Skeletal muscle cell (primary cell): Measurements from ENCODE around the gene DOK6.
"Not testable (repeated sequence)": the region's sequence is repeated elsewhere in the genome, so short reads cannot be mapped to it uniquely, and the experiment has no call there.

Source experiments
- DNase-seq: peaks from one replicate; pipeline ENCODE4 v3.0.0-alpha.2; 2010; ENCODE audit warnings: low read depth
- H3K4me3 ChIP-seq: 2 replicates; pipeline ENCODE4 v1.5.1; 2011; ENCODE audit warnings: low read depth, mild to moderate bottlenecking, control low read depth, low read length, moderate library complexity

The DOK6 gene

GRCh38 chr18:69659142-69659651 lies 258.5 kb downstream of the DOK6 start:
- no peak overlapping the region for H3K4me3 ChIP-seq
- no peak for DNase-seq

GRCh38 chr18:69662090-69662489 lies 261.4 kb downstream of the DOK6 start:
- not testable (repeated sequence) for H3K4me3 ChIP-seq, DNase-seq

GRCh38 chr18:69664399-69664798 lies 263.7 kb downstream of the DOK6 start:
- no peak for DNase-seq
- H3K4me3 ChIP-seq = no peak overlapping the region

GRCh38 chr18:69674292-69674877 lies 273.7 kb downstream of the DOK6 start:
- H3K4me3 ChIP-seq = no peak overlapping the region
- DNase-seq = no peak

- H3K4me3 ChIP-seq = no peak overlapping the region
- DNase-seq = no peak
These were observed 274.3 kb downstream of the DOK6 start for GRCh38 chr18:69674966-69675365.

GRCh38 chr18:69677595-69677994 lies 276.9 kb downstream of the DOK6 start:
- no peak for DNase-seq
- no peak overlapping the region for H3K4me3 ChIP-seq

- no peak for DNase-seq
- no peak overlapping the region for H3K4me3 ChIP-seq
These were observed 279.4 kb downstream of the DOK6 start for GRCh38 chr18:69680123-69680522.

GRCh38 chr18:69683176-69683575 lies 282.5 kb downstream of the DOK6 start:
- DNase-seq = no peak
- H3K4me3 ChIP-seq = no peak overlapping the region

- H3K4me3 ChIP-seq = no peak overlapping the region
- DNase-seq = no peak
These were observed 284.1 kb downstream of the DOK6 start for GRCh38 chr18:69684789-69685188.

- H3K4me3 ChIP-seq = no peak overlapping the region
- no peak for DNase-seq
These were observed 286.2 kb downstream of the DOK6 start for GRCh38 chr18:69686861-69687260.

- H3K4me3 ChIP-seq = no peak overlapping the region
- no peak for DNase-seq
These were observed 288.6 kb downstream of the DOK6 start for GRCh38 chr18:69689121-69689759.

- no peak overlapping the region for H3K4me3 ChIP-seq
- no peak for DNase-seq
These were observed 290.5 kb downstream of the DOK6 start for GRCh38 chr18:69691008-69691760.

- no peak for DNase-seq
These were observed 296.4 kb downstream of the DOK6 start for GRCh38 chr18:69697069-69697468.

GRCh38 chr18:69697689-69698088 lies 297.0 kb downstream of the DOK6 start:
- H3K4me3 ChIP-seq = no peak overlapping the region
- DNase-seq = no peak

More at GRCh38 chr18:69697069-69697468, 296.4 kb downstream of the DOK6 start:
- H3K4me3 ChIP-seq = no peak overlapping the region

GRCh38 chr18:69701305-69701704 lies 300.6 kb downstream of the DOK6 start:
- no peak for DNase-seq

GRCh38 chr18:69703461-69703860 lies 302.8 kb downstream of the DOK6 start:
- no peak for DNase-seq
- no peak overlapping the region for H3K4me3 ChIP-seq

More at GRCh38 chr18:69701305-69701704, 300.6 kb downstream of the DOK6 start:
- no peak overlapping the region for H3K4me3 ChIP-seq

GRCh38 chr18:69705987-69706386 lies 305.3 kb downstream of the DOK6 start:
- no peak for DNase-seq
- no peak overlapping the region for H3K4me3 ChIP-seq

- DNase-seq = no peak
- no peak overlapping the region for H3K4me3 ChIP-seq
These were observed 308.2 kb downstream of the DOK6 start for GRCh38 chr18:69708844-69709243.

GRCh38 chr18:69715191-69715795 lies 314.6 kb downstream of the DOK6 start:
- H3K4me3 ChIP-seq = no peak overlapping the region
- no peak for DNase-seq

- H3K4me3 ChIP-seq = no peak overlapping the region
- no peak for DNase-seq
These were observed 316.9 kb downstream of the DOK6 start for GRCh38 chr18:69717586-69717985.
